ENCODE measurements around the gene SPARCL1.
"Not testable (repeated sequence)": the region's sequence is repeated elsewhere in the genome, so short reads cannot be mapped to it uniquely, and the experiment has no call there.

SPARCL1 gene

GRCh38 chr4:87451537-87451936, 77.6 kb downstream of the SPARCL1 start:
- no peak for DNase-seq (ENCODE audit: low read depth, low spot score)

DNA sequence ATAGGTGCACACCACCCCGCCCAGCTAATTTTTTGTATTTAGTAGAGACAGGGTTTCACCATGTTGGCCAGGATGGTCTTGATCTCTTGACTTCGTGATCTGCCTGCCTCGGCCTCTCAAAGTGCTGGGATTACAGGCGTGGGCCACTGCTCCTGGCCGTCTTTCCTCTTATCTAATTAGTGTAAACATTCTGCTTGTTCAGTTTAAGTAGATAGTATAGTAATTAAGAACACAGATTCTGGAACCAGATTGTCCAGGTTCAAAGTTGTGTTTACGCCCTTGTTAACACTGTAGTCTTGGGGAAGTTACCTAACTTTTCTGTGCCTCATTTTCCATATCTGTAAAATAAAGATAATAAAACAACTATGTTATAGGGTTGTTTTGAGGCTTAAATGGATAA, 82.8 kb downstream of the SPARCL1 start:
- DNase-seq (ENCODE audit: low read depth, low spot score): not testable (repeated sequence)

- no peak for DNase-seq (ENCODE audit: low read depth, low spot score)
Measured at GRCh38 chr4:87445964-87446363, 83.2 kb downstream of the SPARCL1 start.

DNA sequence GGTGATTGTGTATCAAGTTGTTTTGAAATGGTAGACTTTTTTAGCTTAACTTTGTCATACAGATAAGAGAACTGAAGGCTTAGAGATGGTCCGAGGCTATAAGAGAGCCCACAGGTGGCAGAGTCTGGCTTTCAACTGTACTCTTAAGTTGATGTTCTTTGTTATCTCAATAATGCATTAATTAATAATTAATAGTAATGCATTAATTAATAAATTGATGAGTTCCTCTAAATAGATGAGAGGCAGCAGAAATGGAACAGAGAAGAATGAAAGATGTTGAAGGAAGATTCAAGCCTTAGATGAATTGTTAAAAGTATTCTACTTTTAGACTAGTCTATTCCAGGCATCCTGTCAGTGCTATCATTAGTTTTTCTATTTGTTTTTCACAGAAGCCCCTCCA, 84.4 kb downstream of the SPARCL1 start:
- no peak for DNase-seq (ENCODE audit: low read depth, low spot score)

DNA sequence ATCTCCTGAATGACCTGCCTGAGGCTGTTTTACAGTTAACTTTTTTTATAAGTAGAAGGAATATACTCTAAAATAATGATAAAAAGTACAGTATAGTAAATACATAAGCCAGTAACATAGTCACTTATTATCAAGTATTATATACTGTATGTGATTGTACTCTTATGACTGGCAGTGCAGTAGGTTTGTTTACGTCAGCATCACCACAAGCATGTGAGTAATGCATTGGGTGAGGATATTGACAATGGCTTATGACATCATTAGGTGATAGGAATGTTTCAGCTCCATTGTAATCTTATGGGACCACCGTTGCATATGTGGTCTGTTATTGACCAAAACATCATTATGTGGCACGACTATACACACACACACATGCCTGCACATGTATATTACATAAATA, 86.3 kb downstream of the SPARCL1 start:
- DNase-seq (ENCODE audit: low read depth, low spot score): no peak

DNA sequence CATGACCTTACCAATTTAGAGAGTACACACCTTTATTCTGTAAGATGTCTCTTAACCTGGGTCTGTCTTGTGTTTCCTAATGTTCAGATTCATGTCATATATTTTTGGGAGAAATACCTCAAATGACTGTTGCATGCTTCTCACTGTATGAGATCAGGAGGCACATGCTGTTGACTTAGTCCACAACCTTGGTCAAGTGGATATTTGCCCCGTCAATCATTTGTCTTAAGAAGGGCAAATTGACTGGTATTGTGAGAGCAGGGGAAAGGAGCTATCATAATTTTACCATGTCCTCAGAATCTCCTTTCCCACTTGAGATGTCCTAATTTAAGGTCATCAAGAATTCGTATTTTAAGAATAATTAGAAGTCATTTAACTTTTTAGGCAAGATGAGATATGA, 95.8 kb downstream of the SPARCL1 start:
- DNase-seq (ENCODE audit: low read depth, low spot score): no peak

- no peak for DNase-seq (ENCODE audit: low read depth, low spot score)
Measured at GRCh38 chr4:87430038-87430437, 99.1 kb downstream of the SPARCL1 start.

GRCh38 chr4:87428979-87429378, 100.2 kb downstream of the SPARCL1 start:
- DNase-seq (ENCODE audit: low read depth, low spot score): no peak

DNA sequence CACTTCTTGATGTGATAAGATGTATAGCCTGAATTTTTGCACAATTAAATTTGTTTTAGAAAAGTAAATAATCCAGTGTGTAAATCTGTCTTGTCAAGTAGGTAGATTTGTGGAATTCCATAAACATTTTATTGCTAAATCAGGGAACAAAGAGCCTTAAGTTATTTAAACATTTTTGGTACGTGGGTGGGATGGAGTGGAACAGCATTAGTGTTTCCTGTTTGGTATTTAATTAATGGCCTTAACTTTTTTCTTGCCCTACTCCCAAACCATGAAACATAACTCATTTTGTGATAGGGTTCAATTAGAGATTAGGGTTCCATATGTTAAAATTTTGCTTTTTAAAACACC, 101.7 kb downstream of the SPARCL1 start:
- DNase-seq (ENCODE audit: low read depth, low spot score): no peak

- no peak for DNase-seq (ENCODE audit: low read depth, low spot score)
Measured at GRCh38 chr4:87426865-87427517, 102.2 kb downstream of the SPARCL1 start.

- DNase-seq (ENCODE audit: low read depth, low spot score): no peak
Measured at GRCh38 chr4:87425711-87426110, 103.5 kb downstream of the SPARCL1 start.

DNA sequence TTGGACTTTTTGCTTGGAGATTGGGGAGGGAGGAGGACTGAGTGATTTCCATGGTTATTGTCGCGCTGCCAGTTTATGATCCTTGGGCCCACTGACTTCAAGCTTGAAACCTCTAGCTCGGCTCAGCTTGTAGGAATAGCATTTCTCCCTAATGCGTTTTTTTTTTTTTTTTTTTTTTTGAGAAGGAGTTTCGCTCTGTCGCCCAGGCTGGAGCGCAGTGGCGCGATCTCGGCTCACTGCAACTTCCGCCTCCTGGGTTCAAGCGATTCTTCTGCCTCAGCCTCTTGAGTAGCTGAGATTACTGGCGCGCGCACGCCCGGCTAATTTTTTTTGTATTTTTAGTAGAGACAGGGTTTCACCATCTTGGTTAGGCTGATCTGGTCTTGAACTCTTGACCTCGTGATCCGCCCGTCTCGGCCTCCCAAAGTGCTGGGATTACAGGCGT, 105.1 kb downstream of the SPARCL1 start:
- not testable (repeated sequence) for DNase-seq (ENCODE audit: low read depth, low spot score)

Measured in activated naive CD8-positive, alpha-beta T cell treated with anti-CD3 and anti-CD28 coated beads, Interleukin-2, amount 50 U/mL, for 16 hours (primary cell).